RCC 7860 (cell line): ENCODE measurements around the gene KRTAP10-7.
"Not testable (repeated sequence)": the region's sequence is repeated elsewhere in the genome, so short reads cannot be mapped to it uniquely, and the experiment has no call there.

Experiments used
- DNase-seq: peaks from one replicate; pipeline ENCODE4 v3.0.0-alpha.2; 2015; ENCODE audit warnings: low spot score
- FAIRE-seq: peaks from 2 replicates; lab custom pipeline; 2012; peaks lifted over from hg19 to GRCh38; lab: Jason Lieb, UNC

Gene KRTAP10-7

GRCh38 chr21:44610157-44610843, 9.9 kb downstream of the KRTAP10-7 start:
- DNase-seq, FAIRE-seq: not testable (repeated sequence)

- no peak for DNase-seq
- FAIRE-seq = no peak
Measured at GRCh38 chr21:44611551-44611950, 11.2 kb downstream of the KRTAP10-7 start.

- no peak for FAIRE-seq
Measured at GRCh38 chr21:44612029-44612486, 11.7 kb downstream of the KRTAP10-7 start, which contains the start of gene KRTAP10-8. KRTAP10-8 (plus strand) TSS chr21:44612079; CDS start chr21:44612101, 22 bp downstream.

GRCh38 chr21:44612669-44613229, 12.4 kb downstream of the KRTAP10-7 start:
- FAIRE-seq (no peak), DNase-seq (no peak)

More at GRCh38 chr21:44612029-44612486, 11.7 kb downstream of the KRTAP10-7 start, which contains the start of gene KRTAP10-8:
- DNase-seq = no peak

GRCh38 chr21:44613386-44614155, 13.2 kb downstream of the KRTAP10-7 start:
- DNase-seq (no peak), FAIRE-seq (no peak)

GRCh38 chr21:44614161-44614631, 13.8 kb downstream of the KRTAP10-7 start:
- FAIRE-seq = no peak
- DNase-seq = no peak

GRCh38 chr21:44614961-44615391, 14.6 kb downstream of the KRTAP10-7 start:
- DNase-seq = no peak
- FAIRE-seq = no peak

- FAIRE-seq = no peak
- DNase-seq = no peak
Measured at GRCh38 chr21:44615466-44615865, 15.1 kb downstream of the KRTAP10-7 start.

GRCh38 chr21:44615911-44616590, 15.7 kb downstream of the KRTAP10-7 start:
- no peak for FAIRE-seq
- DNase-seq = no peak

- DNase-seq (no peak), FAIRE-seq (no peak)
Measured at GRCh38 chr21:44616591-44616926, 16.2 kb downstream of the KRTAP10-7 start.

GRCh38 chr21:44617071-44617501, 16.7 kb downstream of the KRTAP10-7 start:
- DNase-seq (no peak), FAIRE-seq (no peak)

- no peak for FAIRE-seq
- DNase-seq = no peak
Measured at GRCh38 chr21:44618504-44618903, 18.1 kb downstream of the KRTAP10-7 start.

GRCh38 chr21:44618909-44619308, 18.5 kb downstream of the KRTAP10-7 start:
- no peak for FAIRE-seq
- no peak for DNase-seq

- no peak for FAIRE-seq
Measured at GRCh38 chr21:44619886-44620285, 19.5 kb downstream of the KRTAP10-7 start.

GRCh38 chr21:44623575-44623974, 23.2 kb downstream of the KRTAP10-7 start:
- FAIRE-seq (no peak), DNase-seq (no peak)

More at GRCh38 chr21:44619886-44620285, 19.5 kb downstream of the KRTAP10-7 start:
- no peak for DNase-seq

- FAIRE-seq = no peak
Measured at GRCh38 chr21:44625756-44626155, 25.4 kb downstream of the KRTAP10-7 start.

GRCh38 chr21:44626262-44626661, 25.9 kb downstream of the KRTAP10-7 start:
- FAIRE-seq (no peak), DNase-seq (no peak)

More at GRCh38 chr21:44625756-44626155, 25.4 kb downstream of the KRTAP10-7 start:
- DNase-seq = no peak

GRCh38 chr21:44626673-44627143, 26.3 kb downstream of the KRTAP10-7 start, which contains the start of gene KRTAP10-9:
KRTAP10-9 (plus strand) TSS chr21:44627093; CDS start chr21:44627172, 79 bp downstream.
- DNase-seq (no peak), FAIRE-seq (no peak)

GRCh38 chr21:44627181-44627822, 26.9 kb downstream of the KRTAP10-7 start:
- not testable (repeated sequence) for DNase-seq, FAIRE-seq

GRCh38 chr21:44627831-44628233, 27.4 kb downstream of the KRTAP10-7 start:
- FAIRE-seq, DNase-seq: not testable (repeated sequence)
